Body of pancreas (tissue), 4 donors: ENCODE data around the gene MGLL.

Experiments
- POLR2A ChIP-seq, 3 donors: fragments of 450-650 bp; IDR thresholded peaks; one replicate each; pipeline ENCODE4 v1.6.1; 2016; ENCODE audit warnings: antibody characterized with exemption in 3 of 3, mild to moderate bottlenecking in 2 of 3
- TF ChIP-seq, protein P1 (sequence below), 7 experiments: fragments of 450-650 bp in 4 of 7; fragments of 200-600 bp in 3 of 7; sonication (generic) in 3 of 7; IDR thresholded peaks; one replicate each; pipeline ENCODE4 v1.5.1; 2016 to 2019; ENCODE audit warnings: antibody characterized with exemption in 7 of 7

DNA sequence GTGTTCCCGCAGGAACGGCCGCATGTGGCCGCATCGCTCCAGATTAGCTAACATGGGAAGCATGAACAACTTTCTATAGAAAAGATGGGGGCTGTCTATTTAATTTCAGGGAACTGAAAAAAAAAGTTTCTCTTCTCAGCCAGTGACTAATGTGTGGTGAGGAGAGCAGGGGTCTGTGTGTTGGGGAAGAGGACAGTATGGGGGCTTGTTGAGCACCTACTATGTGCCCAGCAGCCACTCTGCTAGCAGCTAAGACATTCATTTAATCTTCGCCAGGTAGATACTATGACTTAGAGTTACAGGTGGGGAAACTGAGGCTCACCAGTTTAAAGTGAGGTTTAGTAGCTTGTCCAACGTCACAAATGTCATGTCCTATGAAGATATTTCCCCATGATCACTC, 56.6 kb downstream of the MGLL start:
- TF ChIP-seq, protein P1, sequence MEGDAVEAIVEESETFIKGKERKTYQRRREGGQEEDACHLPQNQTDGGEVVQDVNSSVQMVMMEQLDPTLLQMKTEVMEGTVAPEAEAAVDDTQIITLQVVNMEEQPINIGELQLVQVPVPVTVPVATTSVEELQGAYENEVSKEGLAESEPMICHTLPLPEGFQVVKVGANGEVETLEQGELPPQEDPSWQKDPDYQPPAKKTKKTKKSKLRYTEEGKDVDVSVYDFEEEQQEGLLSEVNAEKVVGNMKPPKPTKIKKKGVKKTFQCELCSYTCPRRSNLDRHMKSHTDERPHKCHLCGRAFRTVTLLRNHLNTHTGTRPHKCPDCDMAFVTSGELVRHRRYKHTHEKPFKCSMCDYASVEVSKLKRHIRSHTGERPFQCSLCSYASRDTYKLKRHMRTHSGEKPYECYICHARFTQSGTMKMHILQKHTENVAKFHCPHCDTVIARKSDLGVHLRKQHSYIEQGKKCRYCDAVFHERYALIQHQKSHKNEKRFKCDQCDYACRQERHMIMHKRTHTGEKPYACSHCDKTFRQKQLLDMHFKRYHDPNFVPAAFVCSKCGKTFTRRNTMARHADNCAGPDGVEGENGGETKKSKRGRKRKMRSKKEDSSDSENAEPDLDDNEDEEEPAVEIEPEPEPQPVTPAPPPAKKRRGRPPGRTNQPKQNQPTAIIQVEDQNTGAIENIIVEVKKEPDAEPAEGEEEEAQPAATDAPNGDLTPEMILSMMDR (IDR thresholded peaks at IDR 0.05) = no peak
- TF ChIP-seq POLR2A (IDR thresholded peaks at IDR 0.05) = no peak
